Measurements from ENCODE around the gene AATF. TPM values are rescaled to one million over a fixed set of nuclear protein-coding genes. Genes with fewer than 3 reads are reported as not detected.

The AATF gene
- total RNA-seq, 6 experiments from 2014 or later: 13.2 to 19.5 (median 16.7) TPM

GRCh38 chr17:36929851-36930582, 18.7 kb upstream of the AATF start:
- ATAC-seq (no peak), DNase-seq (no peak)
- 42% methylated on average over 16 of the region's 16 CpGs for WGBS (ENCODE audit: insufficient coverage, low coverage, low lambda C conversion rate, missing lambda C conversion rate)
- Histone ChIP-seq H3K9me3 (no peaks in the 10 kb centered on the region), H3K4me1 (peaks cover 0 to 20% (median 4%) of the 10 kb centered on the region in 4 donors), H3K36me3 (no peaks in the 10 kb centered on the region), H3K4me3 (no peak overlapping the region), H3K27ac (no peak overlapping the region), H3K27me3 (peaks cover 12 to 34% of the 10 kb centered on the region in 2 donors)
- intact Hi-C loops (cut with DNase I): no loop called here
- TF ChIP-seq CTCF (IDR thresholded peaks at IDR 0.05) (no peak), POLR2A (IDR thresholded peaks at IDR 0.05) (no peak)

- H3K36me3 ChIP-seq: no peaks in the 10 kb centered on the region
- no peak for DNase-seq
- intact Hi-C loops (cut with DNase I): no loop called here
- 62% methylated on average over 1 of the region's 1 CpG for WGBS (ENCODE audit: insufficient coverage, low coverage, low lambda C conversion rate, missing lambda C conversion rate)
- no peak overlapping the region for H3K27ac ChIP-seq
- H3K9me3 ChIP-seq: no peaks in the 10 kb centered on the region
- peaks cover 0 to 25% (median 4%) of the 10 kb centered on the region in 4 donors for H3K4me1 ChIP-seq
- H3K27me3 ChIP-seq: peaks cover 13 to 38% of the 10 kb centered on the region in 2 donors
- H3K4me3 ChIP-seq: no peak overlapping the region
- TF ChIP-seq POLR2A (IDR thresholded peaks at IDR 0.05): no peak
- no peak for TF ChIP-seq CTCF (IDR thresholded peaks at IDR 0.05)
- ATAC-seq: no peak
Observed at GRCh38 chr17:36930583-36930900, 18.2 kb upstream of the AATF start.

- Histone ChIP-seq H3K36me3 (no peaks in the 10 kb centered on the region), H3K4me1 (peaks cover 0 to 29% (median 4%) of the 10 kb centered on the region in 4 donors), H3K4me3 (no peak overlapping the region), H3K27ac (no peak overlapping the region), H3K9me3 (no peaks in the 10 kb centered on the region), H3K27me3 (peaks cover 13 to 44% of the 10 kb centered on the region in 2 donors)
- intact Hi-C loops (cut with DNase I): no loop called here
- TF ChIP-seq POLR2A (IDR thresholded peaks at IDR 0.05) (no peak), CTCF (IDR thresholded peaks at IDR 0.05) (no peak)
- DNase-seq (no peak), ATAC-seq (no peak)
- 22% methylated on average over 3 of the region's 7 CpGs for WGBS (ENCODE audit: insufficient coverage, low coverage, low lambda C conversion rate, missing lambda C conversion rate)
Observed at GRCh38 chr17:36931096-36931696, 17.6 kb upstream of the AATF start.

- peaks cover 13 to 51% of the 10 kb centered on the region in 2 donors for H3K27me3 ChIP-seq
- DNase-seq (no peak), ATAC-seq (peak in 1 of 4 donors; percentile 9)
- TF ChIP-seq CTCF (IDR thresholded peaks at IDR 0.05) (no peak), POLR2A (IDR thresholded peaks at IDR 0.05) (no peak)
- no peak overlapping the region for H3K27ac ChIP-seq
- H3K9me3 ChIP-seq: no peaks in the 10 kb centered on the region
- WGBS (ENCODE audit: insufficient coverage, low coverage, low lambda C conversion rate, missing lambda C conversion rate): 0% methylated on average over 15 of the region's 30 CpGs
- H3K36me3 ChIP-seq: no peaks in the 10 kb centered on the region
- H3K4me3 ChIP-seq: no peak overlapping the region
- intact Hi-C loops (cut with DNase I): no loop called here
- H3K4me1 ChIP-seq: peaks cover 0 to 36% (median 4%) of the 10 kb centered on the region in 4 donors
Observed at GRCh38 chr17:36931697-36932382, 16.9 kb upstream of the AATF start.
